HG02759 (cell line): ENCODE measurements around the gene ASAP2.

Experiments
- ATAC-seq: cut with Tn5 transposase; IDR thresholded peaks from one replicate; pipeline ENCODE4 v1.9.1; 2021; ENCODE audit warnings: mild to moderate bottlenecking, moderate library complexity; ENCODE audit not compliant: unreplicated experiment

Gene ASAP2

GRCh38 chr2:9230051-9230802 is 23.6 kb downstream of the ASAP2 start:
- no peak for ATAC-seq

GRCh38 chr2:9230881-9231280 is 24.3 kb downstream of the ASAP2 start:
- ATAC-seq = no peak

- ATAC-seq = no peak
Measured at GRCh38 chr2:9231291-9232165, 24.9 kb downstream of the ASAP2 start.

GRCh38 chr2:9232166-9232479 is 25.5 kb downstream of the ASAP2 start:
- no peak for ATAC-seq

GRCh38 chr2:9232886-9233285 is 26.3 kb downstream of the ASAP2 start:
- no peak for ATAC-seq

GRCh38 chr2:9234680-9235146 is 28.1 kb downstream of the ASAP2 start:
- ATAC-seq = no peak

GRCh38 chr2:9235147-9236044 is 28.8 kb downstream of the ASAP2 start:
- no peak for ATAC-seq

GRCh38 chr2:9236045-9236344 is 29.4 kb downstream of the ASAP2 start:
- ATAC-seq = no peak

GRCh38 chr2:9236867-9237266 is 30.3 kb downstream of the ASAP2 start:
- ATAC-seq = no peak

GRCh38 chr2:9237831-9238230 is 31.2 kb downstream of the ASAP2 start:
- ATAC-seq = no peak

GRCh38 chr2:9238591-9239326 is 32.1 kb downstream of the ASAP2 start:
- no peak for ATAC-seq

- no peak for ATAC-seq
Measured at GRCh38 chr2:9239616-9240015, 33.0 kb downstream of the ASAP2 start.

- no peak for ATAC-seq
Measured at GRCh38 chr2:9240745-9241144, 34.1 kb downstream of the ASAP2 start.

- ATAC-seq = no peak
Measured at GRCh38 chr2:9241233-9241632, 34.6 kb downstream of the ASAP2 start.

GRCh38 chr2:9243357-9243756 is 36.7 kb downstream of the ASAP2 start:
- no peak for ATAC-seq

- no peak for ATAC-seq
Measured at GRCh38 chr2:9244985-9245544, 38.5 kb downstream of the ASAP2 start.

- ATAC-seq = no peak
Measured at GRCh38 chr2:9247177-9247576, 40.6 kb downstream of the ASAP2 start.

GRCh38 chr2:9247786-9248185 is 41.2 kb downstream of the ASAP2 start:
- ATAC-seq = no peak

- no peak for ATAC-seq
Measured at GRCh38 chr2:9248363-9248762, 41.8 kb downstream of the ASAP2 start.

GRCh38 chr2:9249020-9249800 is 42.6 kb downstream of the ASAP2 start:
- no peak for ATAC-seq
